Mesothelial cell of epicardium (in vitro differentiated cells): Measurements from ENCODE around the gene SIK1. TPM values are rescaled to one million over a fixed set of nuclear protein-coding genes. Genes with fewer than 3 reads are reported as not detected.
"Not testable (repeated sequence)": the region's sequence is repeated elsewhere in the genome, so short reads cannot be mapped to it uniquely, and the experiment has no call there.

Experiments used
- DNase-seq, 2 experiments: peaks; one replicate each; pipeline ENCODE4 v3.0.0; 2021; ENCODE audit warnings: low spot score in 2 of 2; ENCODE audit not compliant: unreplicated experiment in 2 of 2
- H3K27ac Mint-ChIP-seq: 2 replicates; pipeline ENCODE4 v1.8.0; 2021; ENCODE audit warnings: mixed read lengths
- H3K27me3 Mint-ChIP-seq: 2 replicates; pipeline ENCODE4 v1.8.0; 2021; ENCODE audit warnings: low read depth, mixed read lengths
- H3K36me3 Mint-ChIP-seq: 2 replicates; pipeline ENCODE4 v1.8.0; 2021; ENCODE audit warnings: mixed read lengths
- H3K4me1 Mint-ChIP-seq: 2 replicates; pipeline ENCODE4 v1.8.0; 2021; ENCODE audit warnings: mixed read lengths
- H3K4me3 Mint-ChIP-seq: 2 replicates; pipeline ENCODE4 v1.8.0; 2021; ENCODE audit warnings: mild to moderate bottlenecking, moderate library complexity, mixed read lengths
- H3K9me3 Mint-ChIP-seq: 2 replicates; pipeline ENCODE4 v1.8.0; 2021; ENCODE audit warnings: mixed read lengths
- total RNA-seq: library from RNA; stranded (reverse); gene quantifications from 3 replicates; pipeline ENCODE4 v1.2.1, GENCODE V29; 2021

The SIK1 gene
- total RNA-seq, 1 donor from 2014 or later: 36.1 TPM

- not testable (repeated sequence) for H3K27ac Mint-ChIP-seq, H3K4me3 Mint-ChIP-seq, H3K36me3 Mint-ChIP-seq, H3K4me1 Mint-ChIP-seq, DNase-seq, H3K9me3 Mint-ChIP-seq, H3K27me3 Mint-ChIP-seq
Observed at GRCh38 chr21:43451850-43452249, 24.9 kb upstream of the SIK1 start.

- not testable (repeated sequence) for H3K36me3 Mint-ChIP-seq, H3K4me1 Mint-ChIP-seq, H3K4me3 Mint-ChIP-seq, H3K9me3 Mint-ChIP-seq, H3K27me3 Mint-ChIP-seq, H3K27ac Mint-ChIP-seq, DNase-seq
Observed at GRCh38 chr21:43450287-43450686, 23.4 kb upstream of the SIK1 start.

- H3K4me1 Mint-ChIP-seq, H3K27me3 Mint-ChIP-seq, H3K36me3 Mint-ChIP-seq, H3K4me3 Mint-ChIP-seq, H3K27ac Mint-ChIP-seq, H3K9me3 Mint-ChIP-seq, DNase-seq: not testable (repeated sequence)
Observed at GRCh38 chr21:43447353-43447977, 20.5 kb upstream of the SIK1 start.

GRCh38 chr21:43446277-43446932 lies 19.5 kb upstream of the SIK1 start:
- H3K9me3 Mint-ChIP-seq, H3K27ac Mint-ChIP-seq, H3K4me1 Mint-ChIP-seq, DNase-seq, H3K27me3 Mint-ChIP-seq, H3K36me3 Mint-ChIP-seq, H3K4me3 Mint-ChIP-seq: not testable (repeated sequence)

- not testable (repeated sequence) for H3K9me3 Mint-ChIP-seq, DNase-seq, H3K27ac Mint-ChIP-seq, H3K4me1 Mint-ChIP-seq, H3K36me3 Mint-ChIP-seq, H3K4me3 Mint-ChIP-seq, H3K27me3 Mint-ChIP-seq
Observed at GRCh38 chr21:43444524-43444923, 17.6 kb upstream of the SIK1 start.

- not testable (repeated sequence) for H3K4me3 Mint-ChIP-seq, DNase-seq, H3K27me3 Mint-ChIP-seq, H3K27ac Mint-ChIP-seq, H3K4me1 Mint-ChIP-seq, H3K9me3 Mint-ChIP-seq, H3K36me3 Mint-ChIP-seq
Observed at GRCh38 chr21:43442571-43442970, 15.6 kb upstream of the SIK1 start.

- not testable (repeated sequence) for H3K4me1 Mint-ChIP-seq, H3K27me3 Mint-ChIP-seq, H3K4me3 Mint-ChIP-seq, H3K9me3 Mint-ChIP-seq, DNase-seq, H3K36me3 Mint-ChIP-seq, H3K27ac Mint-ChIP-seq
Observed at GRCh38 chr21:43440835-43441727, 14.2 kb upstream of the SIK1 start.

- not testable (repeated sequence) for H3K4me3 Mint-ChIP-seq, H3K27me3 Mint-ChIP-seq, DNase-seq, H3K36me3 Mint-ChIP-seq, H3K4me1 Mint-ChIP-seq, H3K9me3 Mint-ChIP-seq, H3K27ac Mint-ChIP-seq
Observed at GRCh38 chr21:43439316-43440075, 12.6 kb upstream of the SIK1 start.

GRCh38 chr21:43436272-43436671 lies 9.3 kb upstream of the SIK1 start:
- not testable (repeated sequence) for H3K36me3 Mint-ChIP-seq, H3K27me3 Mint-ChIP-seq, DNase-seq, H3K27ac Mint-ChIP-seq, H3K9me3 Mint-ChIP-seq, H3K4me1 Mint-ChIP-seq, H3K4me3 Mint-ChIP-seq

- H3K27me3 Mint-ChIP-seq, H3K9me3 Mint-ChIP-seq, H3K27ac Mint-ChIP-seq, H3K36me3 Mint-ChIP-seq, DNase-seq, H3K4me1 Mint-ChIP-seq, H3K4me3 Mint-ChIP-seq: not testable (repeated sequence)
Observed at GRCh38 chr21:43433340-43434136, 6.6 kb upstream of the SIK1 start.

GRCh38 chr21:43430830-43431416 lies 4.0 kb upstream of the SIK1 start:
- not testable (repeated sequence) for H3K27ac Mint-ChIP-seq, H3K27me3 Mint-ChIP-seq, H3K9me3 Mint-ChIP-seq, H3K4me3 Mint-ChIP-seq, DNase-seq, H3K4me1 Mint-ChIP-seq, H3K36me3 Mint-ChIP-seq

GRCh38 chr21:43428964-43429363 lies 2.0 kb upstream of the SIK1 start:
- H3K9me3 Mint-ChIP-seq, H3K27me3 Mint-ChIP-seq, H3K4me1 Mint-ChIP-seq, H3K36me3 Mint-ChIP-seq, H3K4me3 Mint-ChIP-seq, DNase-seq, H3K27ac Mint-ChIP-seq: not testable (repeated sequence)

GRCh38 chr21:43427242-43427559 lies 270 bp upstream of the SIK1 start:
- H3K4me3 Mint-ChIP-seq, H3K4me1 Mint-ChIP-seq, H3K9me3 Mint-ChIP-seq, H3K36me3 Mint-ChIP-seq, H3K27me3 Mint-ChIP-seq, H3K27ac Mint-ChIP-seq, DNase-seq: not testable (repeated sequence)
